Activated CD8-positive, alpha-beta memory T cell treated with anti-CD3 and anti-CD28 coated beads for 1 hour (primary cell): ENCODE data around the gene RBM39.
"Not testable (repeated sequence)": the region's sequence is repeated elsewhere in the genome, so short reads cannot be mapped to it uniquely, and the experiment has no call there.

Source experiments
- DNase-seq, 2 donors: peaks; one replicate each; pipeline ENCODE4 v3.0.0-alpha.2; 2020; ENCODE audit warnings: low read depth in 1 of 2; ENCODE audit errors: extremely low read depth in 1 of 2

Gene RBM39

GRCh38 chr20:35741892-35742740 lies at the start of gene RBM39:
Gene RBM39 (minus strand): TSS chr20:35742260. CDS start chr20:35740874, 1,386 bp downstream.
- peak; percentile 96 to 100 for DNase-seq

GRCh38 chr20:35791821-35792220 lies 49.8 kb upstream of the RBM39 start:
- DNase-seq: no peak

- DNase-seq: no peak
Measured at GRCh38 chr20:35791097-35791496, 49.0 kb upstream of the RBM39 start.

- DNase-seq: no peak
Measured at GRCh38 chr20:35788796-35789195, 46.7 kb upstream of the RBM39 start.

- not testable (repeated sequence) for DNase-seq
Measured at GRCh38 chr20:35785541-35785940, 43.5 kb upstream of the RBM39 start.

GRCh38 chr20:35783811-35784210 lies 41.8 kb upstream of the RBM39 start:
- DNase-seq: not testable (repeated sequence)

GRCh38 chr20:35776513-35777101 lies 34.5 kb upstream of the RBM39 start:
- no peak for DNase-seq

- no peak for DNase-seq
Measured at GRCh38 chr20:35774391-35774790, 32.3 kb upstream of the RBM39 start.

GRCh38 chr20:35773154-35773751 lies 31.2 kb upstream of the RBM39 start:
- no peak for DNase-seq

GRCh38 chr20:35772563-35773058 lies 30.6 kb upstream of the RBM39 start:
- DNase-seq: no peak

- peak; percentile 99 to 100 for DNase-seq
Measured at GRCh38 chr20:35771689-35772562, 29.9 kb upstream of the RBM39 start, which contains the start of gene PHF20. Gene PHF20 (plus strand): TSS chr20:35772015. CDS start chr20:35801523, 29,508 bp downstream.

GRCh38 chr20:35771367-35771688 lies 29.3 kb upstream of the RBM39 start:
- no peak for DNase-seq

- DNase-seq: peak in 1 of 2 donors; percentile 12
Measured at GRCh38 chr20:35768731-35769664, 26.9 kb upstream of the RBM39 start.

- peak in 1 of 2 donors; percentile 40 for DNase-seq
Measured at GRCh38 chr20:35767683-35768481, 25.8 kb upstream of the RBM39 start.

- no peak for DNase-seq
Measured at GRCh38 chr20:35766843-35767242, 24.8 kb upstream of the RBM39 start.

- not testable (repeated sequence) for DNase-seq
Measured at GRCh38 chr20:35764936-35765335, 22.9 kb upstream of the RBM39 start.

GRCh38 chr20:35762461-35762860 lies 20.4 kb upstream of the RBM39 start:
- DNase-seq: no peak

- not testable (repeated sequence) for DNase-seq
Measured at GRCh38 chr20:35761548-35761947, 19.5 kb upstream of the RBM39 start.
